Coronary artery (tissue), 2 donors: ENCODE results near the gene MT1M.
A peak's percentile ranks its signal among the peaks of the same experiment; 100 is the strongest.

ENCODE experiments used
- DNase-seq: peaks from one replicate; pipeline ENCODE4 v3.0.0-alpha.2; 2017; ENCODE audit warnings: low spot score
- H3K27ac ChIP-seq, 2 donors: fragments of 200-600 bp; sonication (generic); one replicate each; pipeline ENCODE4 v1.5.1; 2016 to 2019
- H3K4me3 ChIP-seq: fragments of 200-600 bp; sonication (generic); 2 replicates; pipeline ENCODE4 v1.5.1; 2016; ENCODE audit warnings: mild to moderate bottlenecking, moderate library complexity
- TF ChIP-seq, protein P1 (sequence below): fragments of 200-600 bp; sonication (generic); IDR thresholded peaks from one replicate; pipeline ENCODE4 v1.5.1; 2019; ENCODE audit warnings: antibody characterized with exemption

Gene MT1M

DNA sequence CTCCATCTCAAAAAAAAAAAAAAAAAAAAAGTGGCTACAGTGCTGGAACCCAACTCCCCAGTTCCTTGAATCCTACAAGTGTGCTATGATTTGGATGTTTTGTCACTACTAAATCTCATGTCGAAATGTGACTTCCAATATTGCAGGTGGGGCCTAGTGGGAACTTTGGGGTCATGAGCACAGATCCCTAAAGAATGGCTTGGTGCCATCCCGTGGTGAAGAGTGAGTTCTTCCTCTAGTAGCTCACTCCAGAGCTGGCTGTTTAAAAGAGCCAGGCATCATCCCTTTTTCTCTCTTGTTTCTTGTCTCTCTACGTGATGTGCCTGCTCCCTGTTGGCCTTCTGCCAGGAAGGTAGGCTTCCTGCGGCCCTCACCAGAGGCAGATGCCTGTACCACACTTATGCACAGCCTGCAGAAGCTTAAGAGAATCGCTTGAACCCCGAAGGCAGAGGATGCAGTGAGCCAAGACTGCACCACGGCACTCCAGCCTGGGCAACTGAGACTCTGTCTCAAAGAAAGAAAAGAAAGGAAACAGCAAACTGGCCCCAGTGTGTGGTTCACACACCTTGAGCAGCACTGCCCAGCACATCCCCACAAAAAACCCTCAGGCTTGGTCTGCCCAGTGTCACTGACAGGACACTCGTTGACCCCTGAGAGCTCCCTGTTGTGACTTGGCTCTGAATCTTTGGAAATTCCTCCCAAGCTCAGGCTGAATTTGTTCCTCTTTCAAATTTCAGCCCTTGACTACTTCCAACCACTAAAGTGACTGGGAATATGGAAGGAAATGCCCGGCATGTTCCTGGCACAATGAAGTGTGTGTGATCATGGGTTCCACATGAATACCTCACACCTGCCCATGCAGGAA lies 3.7 kb upstream of the MT1M start:
- DNase-seq, result no peak
- H3K27ac ChIP-seq, result peak overlapping the region; percentile 46
- no peak overlapping the region for H3K4me3 ChIP-seq
- TF ChIP-seq, protein P1, sequence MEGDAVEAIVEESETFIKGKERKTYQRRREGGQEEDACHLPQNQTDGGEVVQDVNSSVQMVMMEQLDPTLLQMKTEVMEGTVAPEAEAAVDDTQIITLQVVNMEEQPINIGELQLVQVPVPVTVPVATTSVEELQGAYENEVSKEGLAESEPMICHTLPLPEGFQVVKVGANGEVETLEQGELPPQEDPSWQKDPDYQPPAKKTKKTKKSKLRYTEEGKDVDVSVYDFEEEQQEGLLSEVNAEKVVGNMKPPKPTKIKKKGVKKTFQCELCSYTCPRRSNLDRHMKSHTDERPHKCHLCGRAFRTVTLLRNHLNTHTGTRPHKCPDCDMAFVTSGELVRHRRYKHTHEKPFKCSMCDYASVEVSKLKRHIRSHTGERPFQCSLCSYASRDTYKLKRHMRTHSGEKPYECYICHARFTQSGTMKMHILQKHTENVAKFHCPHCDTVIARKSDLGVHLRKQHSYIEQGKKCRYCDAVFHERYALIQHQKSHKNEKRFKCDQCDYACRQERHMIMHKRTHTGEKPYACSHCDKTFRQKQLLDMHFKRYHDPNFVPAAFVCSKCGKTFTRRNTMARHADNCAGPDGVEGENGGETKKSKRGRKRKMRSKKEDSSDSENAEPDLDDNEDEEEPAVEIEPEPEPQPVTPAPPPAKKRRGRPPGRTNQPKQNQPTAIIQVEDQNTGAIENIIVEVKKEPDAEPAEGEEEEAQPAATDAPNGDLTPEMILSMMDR, result no peak

GRCh38 chr16:56629531-56629930 lies 2.9 kb upstream of the MT1M start:
- peak overlapping the region in 1 of 2 donors; percentile 46 for H3K27ac ChIP-seq
- TF ChIP-seq, protein P1, result no peak

DNA sequence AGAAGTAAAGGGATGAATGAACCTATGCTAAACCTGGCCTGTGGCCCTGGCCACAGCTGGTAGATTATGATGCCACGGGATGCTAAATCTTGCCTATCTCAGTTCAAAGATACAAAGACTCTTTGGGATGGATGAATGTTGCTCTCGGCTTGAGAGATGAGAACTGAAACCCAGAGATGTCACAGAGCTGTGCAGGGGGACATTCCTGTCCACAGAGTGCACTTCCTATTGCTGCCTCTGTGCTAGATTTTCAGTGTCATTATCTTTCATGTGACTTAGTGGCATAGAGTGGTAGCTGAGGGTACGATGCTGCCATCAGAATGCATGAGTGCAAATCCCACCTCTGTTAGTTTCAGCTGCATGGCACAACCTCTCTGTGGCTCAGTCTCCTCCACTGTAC lies 2.3 kb upstream of the MT1M start:
- Histone ChIP-seq H3K27ac (no peak overlapping the region), H3K4me3 (no peak overlapping the region)
- no peak for DNase-seq
- TF ChIP-seq, protein P1, result no peak

More at GRCh38 chr16:56629531-56629930, 2.9 kb upstream of the MT1M start:
- DNase-seq, result no peak
- no peak overlapping the region for H3K4me3 ChIP-seq

DNA sequence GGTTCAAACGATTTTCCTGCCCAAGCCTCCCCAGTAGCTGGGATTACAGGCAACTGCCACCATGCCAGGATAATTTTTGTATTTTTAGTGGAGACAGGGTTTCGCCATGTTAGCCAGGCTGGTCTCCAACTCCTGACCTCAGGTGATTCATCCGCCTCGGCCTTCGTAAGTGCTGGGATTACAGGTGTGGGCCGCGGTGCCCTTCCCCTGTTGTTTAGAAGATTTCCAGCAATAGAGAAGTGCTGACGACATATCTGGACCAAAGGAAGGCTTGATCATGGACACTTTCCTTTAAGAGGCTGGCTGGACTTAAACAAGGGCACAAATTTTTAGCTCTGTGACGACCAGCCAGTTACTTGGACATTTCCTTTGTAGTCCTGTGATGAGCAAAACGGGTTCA lies 1.3 kb upstream of the MT1M start:
- TF ChIP-seq, protein P1, result no peak
- no peak overlapping the region for H3K4me3 ChIP-seq
- DNase-seq, result no peak
- H3K27ac ChIP-seq, result peak overlapping the region; percentile 85 to 90

- DNase-seq, result no peak
- Histone ChIP-seq H3K27ac (peak overlapping the region; percentile 85 to 90), H3K4me3 (peak overlapping the region; percentile 72)
- TF ChIP-seq, protein P1, result no peak
Measured at GRCh38 chr16:56631832-56632155, 665 bp upstream of the MT1M start.

- Histone ChIP-seq H3K27ac (peak overlapping the region; percentile 85 to 90), H3K4me3 (peak overlapping the region; percentile 72)
- TF ChIP-seq, protein P1, result no peak
- DNase-seq, result no peak
Measured at GRCh38 chr16:56632848-56633365, 448 bp downstream of the MT1M start.

DNA sequence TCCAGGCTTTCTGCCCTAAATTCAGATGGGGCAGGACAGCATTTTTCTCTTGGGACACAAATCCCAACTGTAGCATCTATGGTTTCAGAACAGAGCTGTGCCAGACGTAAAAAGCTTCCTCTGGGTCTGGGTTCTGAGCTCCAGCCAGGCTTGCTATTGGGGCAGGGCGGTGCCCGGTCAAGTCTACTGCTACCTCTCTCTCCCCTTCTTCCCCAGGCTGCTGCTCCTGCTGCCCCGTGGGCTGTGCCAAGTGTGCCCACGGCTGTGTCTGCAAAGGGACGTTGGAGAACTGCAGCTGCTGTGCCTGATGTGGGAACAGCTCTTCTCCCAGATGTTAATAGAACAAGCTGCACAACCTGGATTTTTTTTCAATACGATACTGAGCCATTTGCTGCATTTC lies 1.1 kb downstream of the MT1M start:
- Histone ChIP-seq H3K4me3 (peak overlapping the region; percentile 72), H3K27ac (peak overlapping the region; percentile 85 to 90)
- DNase-seq, result no peak
- TF ChIP-seq, protein P1, result no peak
